WTC11 (cell line): ENCODE data around the gene TMEM120B. TPM values are rescaled to one million over a fixed set of nuclear protein-coding genes. Genes with fewer than 3 reads are reported as not detected.

Experiments
- HMGXB4 ChIP-seq: sonication (generic); formaldehyde crosslinking; IDR thresholded peaks from 2 replicates; pipeline ENCODE4 v1.8.1; 2023; ENCODE audit warnings: mild to moderate bottlenecking, moderate library complexity, missing genetic modification reagents
- JUN ChIP-seq: sonication (generic); formaldehyde crosslinking; IDR thresholded peaks from 2 replicates; pipeline ENCODE4 v1.8.0; 2023; ENCODE audit warnings: mild to moderate bottlenecking, missing genetic modification reagents
- KAT7 ChIP-seq: sonication (generic); formaldehyde crosslinking; IDR thresholded peaks from 2 replicates; pipeline ENCODE4 v1.8.1; 2023; ENCODE audit warnings: missing genetic modification reagents, mild to moderate bottlenecking, borderline replicate concordance
- MLX ChIP-seq: sonication (generic); formaldehyde crosslinking; IDR thresholded peaks from 2 replicates; pipeline ENCODE4 v1.8.1; 2023; ENCODE audit warnings: mild to moderate bottlenecking, missing genetic modification reagents, moderate library complexity
- NR1H2 ChIP-seq: sonication (generic); formaldehyde crosslinking; IDR thresholded peaks from 2 replicates; pipeline ENCODE4 v1.9.0; 2021; ENCODE audit warnings: mild to moderate bottlenecking, moderate library complexity, missing genetic modification reagents
- NR3C1 ChIP-seq: sonication (generic); formaldehyde crosslinking; conservative IDR thresholded peaks from 2 replicates; pipeline ENCODE4 v1.8.1; 2023; ENCODE audit warnings: low read depth, mild to moderate bottlenecking, missing genetic modification reagents
- OVOL2 ChIP-seq: fragments of 250-450 bp; sonication (Bioruptor Pico); IDR thresholded peaks from 2 replicates; pipeline ENCODE4 v1.9.0; 2021; ENCODE audit warnings: mild to moderate bottlenecking, borderline replicate concordance
- PRRX2 ChIP-seq: fragments of 250-450 bp; sonication (Bioruptor Pico); IDR thresholded peaks from 2 replicates; pipeline ENCODE4 v1.8.0; 2021; ENCODE audit warnings: mild to moderate bottlenecking
- STAT6 ChIP-seq: sonication (generic); formaldehyde crosslinking; conservative IDR thresholded peaks from 2 replicates; pipeline ENCODE4 v1.8.1; 2023; ENCODE audit warnings: mild to moderate bottlenecking, low read depth, missing genetic modification reagents, moderate library complexity
- TP53 ChIP-seq: sonication (generic); formaldehyde crosslinking; IDR thresholded peaks from 2 replicates; pipeline ENCODE4 v1.8.1; 2023; ENCODE audit warnings: mild to moderate bottlenecking, missing genetic modification reagents
- USF1 ChIP-seq: sonication (generic); formaldehyde crosslinking; IDR thresholded peaks from 2 replicates; pipeline ENCODE4 v1.8.0; 2022; ENCODE audit warnings: mild to moderate bottlenecking, missing genetic modification reagents
- ZNF121 ChIP-seq: sonication (generic); formaldehyde crosslinking; IDR thresholded peaks from 2 replicates; pipeline ENCODE4 v1.8.0; 2023; ENCODE audit warnings: missing genetic modification reagents
- ZNF281 ChIP-seq: sonication (generic); formaldehyde crosslinking; IDR thresholded peaks from 2 replicates; pipeline ENCODE4 v1.8.0; 2023; ENCODE audit warnings: mild to moderate bottlenecking, missing genetic modification reagents
- ZNF416 ChIP-seq: fragments of 250-450 bp; sonication (Bioruptor Pico); IDR thresholded peaks from 2 replicates; pipeline ENCODE4 v1.9.0; 2021; ENCODE audit warnings: mild to moderate bottlenecking, inconsistent platforms
- ZNF423 ChIP-seq: fragments of 250-450 bp; sonication (Bioruptor Pico); IDR thresholded peaks from 2 replicates; pipeline ENCODE4 v2.1.2; 2022; ENCODE audit warnings: mild to moderate bottlenecking, moderate library complexity
- ZNF512 ChIP-seq: sonication (generic); formaldehyde crosslinking; IDR thresholded peaks from 2 replicates; pipeline ENCODE4 v1.8.1; 2022; ENCODE audit warnings: missing genetic modification reagents, borderline replicate concordance
- total RNA-seq: library from RNA; stranded (reverse); gene quantifications from 3 replicates; pipeline ENCODE4 v1.2.3, GENCODE V29; 2021
- TF ChIP-seq, protein P1 (sequence below): sonication (generic); formaldehyde crosslinking; IDR thresholded peaks from 2 replicates; pipeline ENCODE4 v1.8.1; 2022; ENCODE audit warnings: mild to moderate bottlenecking, missing genetic modification reagents, moderate library complexity, borderline replicate concordance
- TF ChIP-seq, protein P2 (sequence below): fragments of 250-450 bp; sonication (Bioruptor Pico); IDR thresholded peaks from 2 replicates; pipeline ENCODE4 v1.9.0; 2021; ENCODE audit warnings: mild to moderate bottlenecking
- TF ChIP-seq, protein P3 (sequence below): sonication (generic); formaldehyde crosslinking; IDR thresholded peaks from 2 replicates; pipeline ENCODE4 v1.8.1; 2022; ENCODE audit warnings: low read depth, missing genetic modification reagents, borderline replicate concordance

The TMEM120B gene
- total RNA-seq, 1 experiment from 2014 or later: 36.9 TPM

- TF ChIP-seq STAT6 (no peak), ZNF121 (CRISPR knock-in tag) (peak; percentile 73), USF1 (CRISPR knock-in tag) (peak; percentile 87), PRRX2 (CRISPR knock-in tag) (no peak), ZNF423 (CRISPR knock-in tag) (peak; percentile 60), JUN (no peak), MLX (CRISPR knock-in tag) (no peak), ZNF416 (no peak), TP53 (CRISPR knock-in tag) (no peak), ZNF512 (CRISPR knock-in tag) (no peak), ZNF281 (peak; percentile 97), KAT7 (no peak), OVOL2 (no peak), HMGXB4 (CRISPR knock-in tag) (no peak; the same call in none of the 2 replicates), NR1H2 (CRISPR knock-in tag) (no peak), NR3C1 (CRISPR knock-in tag) (no peak)
- TF ChIP-seq, protein P1, sequence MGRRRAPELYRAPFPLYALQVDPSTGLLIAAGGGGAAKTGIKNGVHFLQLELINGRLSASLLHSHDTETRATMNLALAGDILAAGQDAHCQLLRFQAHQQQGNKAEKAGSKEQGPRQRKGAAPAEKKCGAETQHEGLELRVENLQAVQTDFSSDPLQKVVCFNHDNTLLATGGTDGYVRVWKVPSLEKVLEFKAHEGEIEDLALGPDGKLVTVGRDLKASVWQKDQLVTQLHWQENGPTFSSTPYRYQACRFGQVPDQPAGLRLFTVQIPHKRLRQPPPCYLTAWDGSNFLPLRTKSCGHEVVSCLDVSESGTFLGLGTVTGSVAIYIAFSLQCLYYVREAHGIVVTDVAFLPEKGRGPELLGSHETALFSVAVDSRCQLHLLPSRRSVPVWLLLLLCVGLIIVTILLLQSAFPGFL (CRISPR knock-in tag): no peak
- TF ChIP-seq, protein P2, sequence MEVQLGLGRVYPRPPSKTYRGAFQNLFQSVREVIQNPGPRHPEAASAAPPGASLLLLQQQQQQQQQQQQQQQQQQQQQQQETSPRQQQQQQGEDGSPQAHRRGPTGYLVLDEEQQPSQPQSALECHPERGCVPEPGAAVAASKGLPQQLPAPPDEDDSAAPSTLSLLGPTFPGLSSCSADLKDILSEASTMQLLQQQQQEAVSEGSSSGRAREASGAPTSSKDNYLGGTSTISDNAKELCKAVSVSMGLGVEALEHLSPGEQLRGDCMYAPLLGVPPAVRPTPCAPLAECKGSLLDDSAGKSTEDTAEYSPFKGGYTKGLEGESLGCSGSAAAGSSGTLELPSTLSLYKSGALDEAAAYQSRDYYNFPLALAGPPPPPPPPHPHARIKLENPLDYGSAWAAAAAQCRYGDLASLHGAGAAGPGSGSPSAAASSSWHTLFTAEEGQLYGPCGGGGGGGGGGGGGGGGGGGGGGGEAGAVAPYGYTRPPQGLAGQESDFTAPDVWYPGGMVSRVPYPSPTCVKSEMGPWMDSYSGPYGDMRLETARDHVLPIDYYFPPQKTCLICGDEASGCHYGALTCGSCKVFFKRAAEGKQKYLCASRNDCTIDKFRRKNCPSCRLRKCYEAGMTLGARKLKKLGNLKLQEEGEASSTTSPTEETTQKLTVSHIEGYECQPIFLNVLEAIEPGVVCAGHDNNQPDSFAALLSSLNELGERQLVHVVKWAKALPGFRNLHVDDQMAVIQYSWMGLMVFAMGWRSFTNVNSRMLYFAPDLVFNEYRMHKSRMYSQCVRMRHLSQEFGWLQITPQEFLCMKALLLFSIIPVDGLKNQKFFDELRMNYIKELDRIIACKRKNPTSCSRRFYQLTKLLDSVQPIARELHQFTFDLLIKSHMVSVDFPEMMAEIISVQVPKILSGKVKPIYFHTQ (CRISPR knock-in tag): no peak
- TF ChIP-seq, protein P3, sequence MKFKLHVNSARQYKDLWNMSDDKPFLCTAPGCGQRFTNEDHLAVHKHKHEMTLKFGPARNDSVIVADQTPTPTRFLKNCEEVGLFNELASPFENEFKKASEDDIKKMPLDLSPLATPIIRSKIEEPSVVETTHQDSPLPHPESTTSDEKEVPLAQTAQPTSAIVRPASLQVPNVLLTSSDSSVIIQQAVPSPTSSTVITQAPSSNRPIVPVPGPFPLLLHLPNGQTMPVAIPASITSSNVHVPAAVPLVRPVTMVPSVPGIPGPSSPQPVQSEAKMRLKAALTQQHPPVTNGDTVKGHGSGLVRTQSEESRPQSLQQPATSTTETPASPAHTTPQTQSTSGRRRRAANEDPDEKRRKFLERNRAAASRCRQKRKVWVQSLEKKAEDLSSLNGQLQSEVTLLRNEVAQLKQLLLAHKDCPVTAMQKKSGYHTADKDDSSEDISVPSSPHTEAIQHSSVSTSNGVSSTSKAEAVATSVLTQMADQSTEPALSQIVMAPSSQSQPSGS (CRISPR knock-in tag): no peak
Measured at GRCh38 chr12:121811434-121812319, 99.1 kb downstream of the TMEM120B start (continued).
